GM10266 (cell line): ENCODE results near the gene NAXD.
A peak's percentile ranks its signal among the peaks of the same experiment; 100 is the strongest.

ENCODE experiments used
- DNase-seq: peaks from one replicate; pipeline ENCODE4 v3.0.0; 2012; ENCODE audit errors: extremely low spot score
- CTCF ChIP-seq: IDR thresholded peaks from 2 replicates; pipeline ENCODE4 v1.5.1; 2012; ENCODE audit warnings: mild to moderate bottlenecking, low read depth; ENCODE audit not compliant: control insufficient read depth, insufficient read depth; ENCODE audit errors: missing control alignments

The NAXD gene

GRCh38 chr13:110636701-110637201 lies 21.4 kb downstream of the NAXD start:
- no peak for DNase-seq
- no peak for TF ChIP-seq CTCF

- no peak for DNase-seq
- TF ChIP-seq CTCF, result no peak
Measured at GRCh38 chr13:110637275-110637674, 21.9 kb downstream of the NAXD start.

- peak; percentile 21 for TF ChIP-seq CTCF
- no peak for DNase-seq
Measured at GRCh38 chr13:110637747-110638146, 22.4 kb downstream of the NAXD start.

- TF ChIP-seq CTCF, result no peak
- DNase-seq, result no peak
Measured at GRCh38 chr13:110638257-110638656, 22.9 kb downstream of the NAXD start.

GRCh38 chr13:110638814-110639806 lies 23.8 kb downstream of the NAXD start:
- DNase-seq, result no peak
- no peak for TF ChIP-seq CTCF

- no peak for TF ChIP-seq CTCF
- DNase-seq, result no peak
Measured at GRCh38 chr13:110639935-110640334, 24.6 kb downstream of the NAXD start.

- no peak for DNase-seq
- no peak for TF ChIP-seq CTCF
Measured at GRCh38 chr13:110640591-110641029, 25.3 kb downstream of the NAXD start.
